Bone marrow (tissue), 2 donors: Measurements from ENCODE around the gene PLXNC1.
A peak's percentile ranks its signal among the peaks of the same experiment; 100 is the strongest.

ENCODE experiments used
- DNase-seq, 2 donors: peaks; one replicate each; lab custom pipeline; 2025; lab: John Stamatoyannopoulos, UW

The PLXNC1 gene

DNA sequence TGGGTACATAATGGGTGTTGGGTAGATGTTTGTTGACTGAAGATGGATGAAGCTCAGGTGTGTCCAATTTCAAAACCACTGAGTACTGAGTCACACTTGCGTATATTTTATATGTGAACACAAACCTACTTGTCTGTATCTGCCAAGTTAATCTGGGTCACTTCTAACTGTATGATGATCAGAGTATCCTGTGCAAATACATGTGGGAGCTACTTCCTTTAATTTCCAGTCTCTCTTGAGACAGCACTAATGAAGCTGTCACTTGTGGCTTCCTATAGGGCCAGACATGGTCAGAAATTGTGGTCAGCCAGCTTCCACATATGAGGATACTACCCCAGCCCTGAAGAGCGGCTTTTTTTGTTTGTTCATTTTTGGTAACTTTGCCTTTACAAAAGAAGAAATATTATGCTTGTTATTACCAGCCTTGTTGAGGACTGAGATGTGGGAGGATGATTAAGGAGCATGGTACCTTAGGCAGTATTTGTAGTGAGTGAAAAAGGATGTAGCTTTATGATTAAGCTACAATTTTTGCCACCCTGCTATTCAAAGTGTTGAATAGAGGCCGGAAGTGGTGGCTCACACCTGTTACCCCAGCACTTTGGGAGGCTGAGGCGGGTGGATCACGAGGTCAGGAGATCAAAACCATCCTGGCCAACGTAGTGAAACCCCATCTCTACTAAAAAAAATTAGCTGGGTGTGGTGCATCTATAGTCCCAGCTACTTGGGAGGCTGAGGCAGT, 32.4 kb downstream of the PLXNC1 start:
- peak in 1 of 2 donors; percentile 30 for DNase-seq

- no peak for DNase-seq
Observed at GRCh38 chr12:94182986-94183707, 34.8 kb downstream of the PLXNC1 start.

- DNase-seq, result no peak
Observed at GRCh38 chr12:94183708-94184379, 35.5 kb downstream of the PLXNC1 start.

GRCh38 chr12:94184995-94185719, 36.8 kb downstream of the PLXNC1 start:
- DNase-seq, result peak in 1 of 2 donors; percentile 85

- no peak for DNase-seq
Observed at GRCh38 chr12:94185801-94186200, 37.4 kb downstream of the PLXNC1 start.

GRCh38 chr12:94186278-94187241, 38.2 kb downstream of the PLXNC1 start:
- DNase-seq, result no peak

GRCh38 chr12:94187361-94187760, 39.0 kb downstream of the PLXNC1 start:
- DNase-seq, result no peak

- DNase-seq, result no peak
Observed at GRCh38 chr12:94190623-94191022, 42.2 kb downstream of the PLXNC1 start.

DNA sequence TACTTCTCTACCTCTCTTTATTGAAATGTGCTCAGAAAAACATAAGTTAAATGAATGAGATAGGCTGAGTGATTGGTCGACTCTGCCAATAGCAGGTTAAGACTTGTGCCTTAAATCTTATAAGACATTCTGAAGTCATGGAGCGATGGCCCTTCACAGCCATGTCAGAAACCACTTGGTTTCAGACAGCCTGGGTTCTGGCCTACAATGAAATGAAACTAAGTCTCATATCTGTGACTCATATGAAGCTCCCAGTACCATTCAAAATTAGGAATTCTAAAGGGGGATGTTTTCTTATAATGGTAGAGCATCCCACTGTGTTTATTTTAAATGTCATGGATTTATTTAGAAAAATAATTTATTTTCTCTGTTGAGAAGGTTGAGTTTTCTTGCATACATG, 42.6 kb downstream of the PLXNC1 start:
- no peak for DNase-seq

DNA sequence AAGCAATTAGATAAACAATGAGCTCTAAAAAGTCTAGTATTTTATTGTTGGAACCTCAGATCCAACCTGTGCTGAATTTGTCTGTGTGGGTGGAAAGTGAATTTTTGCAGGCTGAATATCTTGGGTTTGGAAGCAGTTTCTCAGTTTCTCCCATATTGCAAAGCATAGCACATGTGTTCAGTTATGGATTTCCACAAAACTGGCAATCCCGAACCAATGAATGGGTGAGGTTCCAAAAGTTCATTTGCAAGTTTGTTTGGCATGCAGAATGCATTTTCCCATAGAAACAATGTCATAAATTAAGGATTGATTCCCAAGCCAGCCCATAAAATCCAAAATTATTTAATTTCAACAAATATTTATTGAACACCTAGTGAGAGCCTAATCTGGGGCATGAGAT, 43.4 kb downstream of the PLXNC1 start:
- DNase-seq, result no peak

DNA sequence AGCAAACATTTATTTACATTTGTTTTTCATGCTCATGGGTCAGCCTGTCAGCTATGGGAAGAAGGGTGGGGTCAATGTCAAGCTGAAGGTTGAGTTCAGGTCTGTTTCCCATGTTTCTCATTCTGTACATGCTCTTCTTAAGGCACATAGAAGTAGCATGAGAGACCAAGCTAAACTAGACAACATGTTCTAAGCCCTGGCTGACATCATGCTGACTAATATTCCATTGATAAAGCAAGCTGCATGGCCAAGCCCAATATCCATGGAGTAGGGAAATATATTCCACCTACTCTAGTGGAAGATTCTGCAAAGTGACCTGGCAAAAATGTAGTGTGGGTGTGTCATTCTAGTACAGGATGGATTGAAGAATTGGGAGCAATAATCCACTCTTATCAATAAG, 44.1 kb downstream of the PLXNC1 start:
- DNase-seq, result no peak

DNA sequence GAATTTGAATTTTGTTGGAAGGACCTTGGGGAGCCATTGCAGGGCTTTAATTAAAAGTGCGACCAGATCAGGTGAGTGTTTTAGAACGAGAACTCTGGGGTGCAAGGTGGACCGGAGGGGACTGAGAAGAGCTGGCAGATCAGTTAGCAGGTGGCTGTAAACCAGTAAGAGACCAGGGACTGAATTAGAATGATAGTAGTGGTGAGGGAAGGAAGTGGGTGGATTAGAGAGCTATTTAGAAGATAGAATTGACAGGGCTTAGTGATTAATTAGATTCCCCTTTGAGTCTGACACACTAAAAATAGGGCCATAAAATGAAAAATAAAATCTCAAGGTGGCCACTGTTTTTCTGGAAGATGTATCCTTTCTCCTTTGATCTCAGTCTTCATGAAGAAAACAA, 44.8 kb downstream of the PLXNC1 start:
- DNase-seq, result peak in 1 of 2 donors; percentile 61

DNA sequence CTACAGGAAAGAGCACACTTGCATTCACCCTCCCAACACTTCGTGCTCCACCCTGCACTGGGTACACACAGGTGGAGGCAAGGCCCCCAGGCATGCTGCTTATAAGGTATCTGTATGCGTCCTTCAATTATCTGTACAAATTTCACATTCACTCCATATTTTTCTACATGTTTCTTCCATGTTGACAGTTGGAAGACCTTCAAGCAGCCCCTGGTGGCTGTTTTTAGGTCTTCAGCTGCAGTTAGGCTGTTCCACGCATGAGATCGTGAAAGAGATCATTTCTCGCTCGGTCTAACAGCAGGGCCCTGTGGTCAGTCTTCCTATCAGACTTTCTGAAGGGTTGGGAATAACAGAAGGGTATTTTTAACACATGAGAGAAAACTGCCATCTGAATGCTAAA, 47.1 kb downstream of the PLXNC1 start:
- no peak for DNase-seq

DNA sequence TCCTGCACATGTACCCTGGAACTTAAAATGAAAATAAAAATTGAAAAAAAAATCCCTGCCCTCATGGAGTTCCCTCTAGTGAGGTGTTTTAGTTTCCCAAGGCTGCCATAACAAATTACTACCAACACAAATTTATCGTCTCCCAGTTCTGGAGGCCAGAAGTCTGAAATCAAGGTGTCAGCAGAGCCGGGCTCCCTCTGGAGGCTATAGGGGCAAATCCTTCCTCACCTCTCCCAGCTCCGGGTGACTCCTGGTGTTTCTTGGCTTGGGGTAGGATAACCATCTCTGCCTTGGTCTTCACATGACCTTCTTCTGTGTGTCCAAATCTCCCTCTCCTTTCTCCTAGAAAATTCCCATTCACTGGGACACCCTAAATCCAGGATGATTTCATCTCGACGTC, 50.1 kb downstream of the PLXNC1 start:
- no peak for DNase-seq

DNA sequence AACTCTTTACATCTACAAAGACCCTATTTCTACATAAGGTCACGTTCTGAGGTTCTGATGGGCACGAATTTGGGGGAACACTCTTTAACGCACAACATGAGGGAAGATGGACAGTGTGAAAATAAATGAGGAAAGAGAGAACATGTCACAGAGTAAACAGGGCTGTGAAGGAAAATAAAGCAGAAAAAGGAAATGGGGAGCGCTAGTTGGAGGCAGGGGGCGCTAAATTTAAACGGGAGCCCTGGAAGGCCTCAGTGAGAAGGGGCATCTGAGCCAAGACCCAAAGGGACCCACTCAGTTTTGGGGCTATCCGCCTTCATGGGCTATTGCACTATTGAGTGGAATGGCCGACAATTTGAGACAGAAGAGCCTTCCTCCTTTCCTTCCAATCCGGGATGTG, 50.5 kb downstream of the PLXNC1 start:
- no peak for DNase-seq

DNA sequence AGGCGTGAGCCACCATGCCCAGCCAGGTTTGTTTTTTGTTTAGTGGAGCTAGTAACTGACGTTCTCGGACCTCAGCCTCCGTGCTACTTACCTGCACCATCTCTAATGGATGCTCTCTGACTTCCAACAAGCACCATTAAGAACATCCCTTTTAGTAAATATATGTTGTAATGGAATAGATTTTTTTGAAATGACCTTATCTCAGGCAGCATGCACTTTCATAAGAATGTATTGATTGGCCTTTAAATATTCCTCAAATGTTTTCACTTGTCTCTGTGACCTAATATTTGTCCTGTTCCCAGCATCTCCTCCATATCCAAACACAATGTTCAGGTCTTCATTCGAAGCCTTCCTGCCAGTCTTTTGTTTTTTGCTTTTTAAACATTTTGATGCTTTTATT, 51.7 kb downstream of the PLXNC1 start:
- no peak for DNase-seq

- DNase-seq, result no peak
Observed at GRCh38 chr12:94200695-94201094, 52.3 kb downstream of the PLXNC1 start.

- no peak for DNase-seq
Observed at GRCh38 chr12:94202245-94203180, 54.1 kb downstream of the PLXNC1 start.

DNA sequence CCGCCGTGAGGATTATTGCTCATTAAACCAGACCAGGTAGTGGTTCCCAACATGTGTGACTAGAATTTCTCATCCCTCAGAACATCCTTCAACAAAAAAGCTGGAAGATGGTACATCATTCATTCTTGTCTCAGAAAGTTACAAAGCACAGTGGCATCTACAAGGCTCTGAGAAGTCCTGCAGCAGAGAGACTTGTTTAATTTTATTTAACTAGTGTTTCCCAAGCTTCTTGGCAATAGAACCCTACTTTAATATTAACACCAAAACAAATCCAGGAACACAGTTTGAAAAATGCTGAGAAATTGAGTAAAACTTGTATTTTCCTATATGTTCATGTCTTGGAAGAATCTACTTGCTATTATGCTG, 54.8 kb downstream of the PLXNC1 start:
- no peak for DNase-seq

DNA sequence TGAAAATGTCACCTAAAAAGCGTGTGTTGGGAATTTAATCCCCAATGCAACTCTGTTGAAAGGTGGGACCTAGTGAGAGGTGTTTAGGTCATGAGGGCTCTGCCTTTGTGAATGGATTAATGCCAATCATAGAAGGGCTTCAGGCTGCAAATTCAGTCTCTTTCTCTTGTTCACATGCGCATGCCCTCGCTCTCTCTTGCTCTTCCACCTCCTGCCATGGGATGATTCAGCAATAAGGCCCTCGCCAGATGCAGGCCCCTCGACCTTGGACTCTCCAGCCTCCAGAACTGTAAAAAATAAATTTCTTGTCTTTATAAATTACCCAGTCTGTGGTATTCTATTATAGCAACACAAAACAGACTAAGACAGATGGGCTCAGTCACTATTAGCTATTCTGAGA, 55.4 kb downstream of the PLXNC1 start:
- no peak for DNase-seq
